Omental fat pad (tissue), 4 donors: ENCODE measurements around the gene ITPR2. TPM values are rescaled to one million over a fixed set of nuclear protein-coding genes. Genes with fewer than 3 reads are reported as not detected.

Experiments
- ATAC-seq: fragments of 150-250 bp; one replicate; pipeline ENCODE4 v1.9.1; 2016; ENCODE audit warnings: mild to moderate bottlenecking, moderate library complexity; ENCODE audit not compliant: low FRiP score
- DNase-seq: peaks from one replicate; pipeline ENCODE4 v3.0.0-alpha.2; 2019; ENCODE audit warnings: low spot score
- total RNA-seq, 4 donors: library from RNA; depleted of rRNA; stranded (reverse); fragments of >200 nt; gene quantifications; one replicate each; pipeline ENCODE4 v1.1.0, GENCODE V29; 2016
- TF ChIP-seq, protein P1 (sequence below), 3 donors: fragments of 450-650 bp; IDR thresholded peaks; one replicate each; pipeline ENCODE4 v1.5.1; 2016 to 2017; ENCODE audit warnings: antibody characterized with exemption in 3 of 3, mild to moderate bottlenecking in 3 of 3, moderate library complexity in 2 of 3

ITPR2 gene
- total RNA-seq, 4 donors from 2014 or later = 39.0 to 62.9 (median 47.4) TPM

DNA sequence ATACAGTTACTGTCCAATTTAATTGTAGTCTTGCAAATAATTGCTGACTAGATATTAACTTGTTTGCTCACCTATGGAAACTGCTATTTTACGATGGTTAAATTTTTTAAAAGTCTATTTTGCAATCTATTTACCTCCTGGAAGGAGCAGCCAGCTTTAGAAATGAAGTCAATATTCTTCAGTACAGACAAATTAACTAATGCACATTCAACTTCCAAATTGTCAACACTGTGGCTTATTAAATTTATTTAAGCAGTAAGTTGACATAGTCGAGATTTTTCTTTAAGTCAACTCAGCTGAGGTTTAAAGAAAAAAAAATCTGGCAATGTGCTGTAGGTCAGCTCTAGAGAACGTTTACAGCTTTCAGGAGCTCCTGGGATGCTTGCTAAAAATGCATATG, 416.4 kb downstream of the ITPR2 start:
- TF ChIP-seq, protein P1, sequence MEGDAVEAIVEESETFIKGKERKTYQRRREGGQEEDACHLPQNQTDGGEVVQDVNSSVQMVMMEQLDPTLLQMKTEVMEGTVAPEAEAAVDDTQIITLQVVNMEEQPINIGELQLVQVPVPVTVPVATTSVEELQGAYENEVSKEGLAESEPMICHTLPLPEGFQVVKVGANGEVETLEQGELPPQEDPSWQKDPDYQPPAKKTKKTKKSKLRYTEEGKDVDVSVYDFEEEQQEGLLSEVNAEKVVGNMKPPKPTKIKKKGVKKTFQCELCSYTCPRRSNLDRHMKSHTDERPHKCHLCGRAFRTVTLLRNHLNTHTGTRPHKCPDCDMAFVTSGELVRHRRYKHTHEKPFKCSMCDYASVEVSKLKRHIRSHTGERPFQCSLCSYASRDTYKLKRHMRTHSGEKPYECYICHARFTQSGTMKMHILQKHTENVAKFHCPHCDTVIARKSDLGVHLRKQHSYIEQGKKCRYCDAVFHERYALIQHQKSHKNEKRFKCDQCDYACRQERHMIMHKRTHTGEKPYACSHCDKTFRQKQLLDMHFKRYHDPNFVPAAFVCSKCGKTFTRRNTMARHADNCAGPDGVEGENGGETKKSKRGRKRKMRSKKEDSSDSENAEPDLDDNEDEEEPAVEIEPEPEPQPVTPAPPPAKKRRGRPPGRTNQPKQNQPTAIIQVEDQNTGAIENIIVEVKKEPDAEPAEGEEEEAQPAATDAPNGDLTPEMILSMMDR (IDR thresholded peaks at IDR 0.05) = no peak
- no peak for ATAC-seq
- no peak for DNase-seq

DNA sequence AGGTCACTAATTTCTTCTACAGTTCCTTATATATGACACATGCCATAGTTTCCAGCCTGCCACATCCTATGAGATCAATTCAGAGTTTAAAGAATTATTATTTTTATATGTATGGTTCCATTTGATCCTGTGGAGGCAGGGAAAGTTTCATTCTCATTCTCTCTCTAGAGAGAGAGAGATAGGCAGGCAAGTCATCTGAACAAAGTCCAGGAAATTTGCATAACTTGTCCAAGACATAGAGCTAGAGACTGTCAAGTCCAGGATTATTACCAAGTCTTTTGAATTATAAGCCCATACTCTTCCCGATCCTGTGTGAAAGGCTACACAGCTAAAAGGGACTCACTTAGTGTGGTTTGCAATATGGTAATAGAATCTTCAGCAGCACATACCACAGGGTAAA, 422.3 kb downstream of the ITPR2 start:
- ATAC-seq (no peak), DNase-seq (no peak)
- TF ChIP-seq, protein P1 (IDR thresholded peaks at IDR 0.05) = no peak

DNA sequence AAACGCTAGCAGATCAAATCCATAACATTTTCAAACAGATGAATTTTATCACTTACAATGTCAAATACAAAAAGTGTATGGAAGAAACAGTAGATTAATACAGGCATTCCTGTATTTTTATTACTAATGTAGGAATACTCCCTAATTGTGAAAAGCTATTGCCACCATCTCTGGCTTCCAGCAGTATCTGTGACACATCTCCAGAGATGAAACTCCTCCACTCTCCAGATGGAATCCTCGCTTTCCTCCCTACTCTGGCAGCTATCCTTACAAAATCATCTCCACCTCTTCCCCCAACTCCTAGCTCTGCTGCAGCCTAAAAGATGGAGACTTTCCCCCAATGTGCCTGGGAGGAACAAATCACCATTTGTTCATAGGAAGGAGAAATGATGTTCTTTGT, 426.2 kb downstream of the ITPR2 start:
- no peak for ATAC-seq
- TF ChIP-seq, protein P1 (IDR thresholded peaks at IDR 0.05) = no peak
- DNase-seq = no peak

DNA sequence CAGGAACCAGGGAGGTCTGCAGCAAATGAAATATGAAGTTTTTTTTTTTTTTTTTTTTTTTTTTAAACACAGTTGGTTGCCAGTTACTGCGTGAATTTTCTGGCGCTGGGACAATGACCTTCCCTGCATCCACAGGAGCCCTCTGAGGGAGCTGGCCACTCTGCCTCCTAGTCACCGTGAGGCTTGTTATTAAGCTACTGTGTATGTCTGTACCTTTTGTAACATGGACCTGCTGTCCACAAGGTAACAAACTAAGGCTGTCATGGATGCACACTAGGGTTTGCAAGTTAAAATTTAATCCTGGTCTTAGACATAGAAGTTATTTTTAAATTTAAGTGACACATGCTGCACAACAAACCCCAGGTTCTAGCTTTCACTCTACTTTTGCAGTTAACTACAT, 426.6 kb downstream of the ITPR2 start:
- ATAC-seq = no peak
- no peak for DNase-seq
- TF ChIP-seq, protein P1 (IDR thresholded peaks at IDR 0.05) = no peak

DNA sequence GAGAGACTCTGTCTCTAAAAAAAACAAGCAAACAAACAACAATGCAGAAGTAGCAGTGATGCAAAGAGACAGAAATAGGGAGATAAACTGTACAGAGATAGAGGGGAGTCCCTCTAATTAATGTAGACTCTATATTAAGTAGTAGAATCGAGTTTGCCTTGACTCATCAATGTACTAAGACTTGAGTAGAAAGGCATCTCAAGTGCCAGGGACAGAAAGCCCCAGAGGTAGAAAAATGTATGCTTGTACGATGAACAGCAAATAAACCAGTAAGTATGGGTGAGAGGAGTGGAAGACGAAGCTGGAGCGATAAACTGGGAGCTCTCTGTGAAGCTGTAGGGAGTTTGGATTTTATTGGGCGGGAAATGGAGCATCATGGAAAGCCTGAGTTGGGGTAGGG, 429.4 kb downstream of the ITPR2 start:
- TF ChIP-seq, protein P1 (IDR thresholded peaks at IDR 0.05) = no peak
- ATAC-seq = no peak
- DNase-seq = no peak

DNA sequence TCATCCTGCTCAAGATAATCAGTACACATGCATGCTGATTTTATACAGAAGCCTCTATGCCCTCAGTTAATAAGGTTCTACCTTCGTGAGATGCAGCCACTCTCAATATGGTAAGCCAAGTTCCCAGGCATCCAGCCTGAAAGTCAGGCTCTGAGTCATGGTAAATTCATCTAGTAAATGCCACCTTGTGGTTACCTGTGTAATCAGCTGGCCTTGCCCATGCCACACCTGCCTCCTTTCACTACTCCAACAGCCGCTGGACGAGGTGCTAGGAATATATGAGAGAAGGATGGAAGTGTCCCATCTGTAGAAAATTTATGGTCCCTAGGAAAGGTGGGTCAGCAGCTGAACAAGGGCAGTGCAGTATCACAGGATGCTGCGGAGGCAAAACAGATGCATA, 430.3 kb downstream of the ITPR2 start:
- TF ChIP-seq, protein P1 (IDR thresholded peaks at IDR 0.05) = no peak
- DNase-seq = no peak
- peak; percentile 32 for ATAC-seq

DNA sequence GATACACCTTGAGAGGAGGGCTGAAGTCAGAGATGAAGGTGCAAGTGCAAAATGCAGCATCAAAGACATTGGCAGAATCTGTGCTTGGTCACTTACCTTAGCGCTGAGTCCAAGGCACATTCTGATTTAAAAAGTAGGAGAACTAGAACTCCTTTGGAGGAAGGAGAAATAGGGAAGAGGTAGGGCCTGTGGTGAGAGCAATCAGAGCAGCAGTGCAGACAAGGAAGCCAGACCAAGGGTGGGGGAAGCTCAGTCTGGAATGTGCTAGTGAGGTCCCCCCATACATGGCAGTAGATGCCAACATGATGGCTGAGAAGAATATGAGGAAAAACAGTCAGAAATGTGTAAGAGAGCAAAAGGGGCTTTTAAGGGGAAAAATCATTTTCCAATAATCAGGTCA, 431.1 kb downstream of the ITPR2 start:
- no peak for ATAC-seq
- TF ChIP-seq, protein P1 (IDR thresholded peaks at IDR 0.05) = no peak
- no peak for DNase-seq
